ENCODE measurements around the gene RIN3.

DNA sequence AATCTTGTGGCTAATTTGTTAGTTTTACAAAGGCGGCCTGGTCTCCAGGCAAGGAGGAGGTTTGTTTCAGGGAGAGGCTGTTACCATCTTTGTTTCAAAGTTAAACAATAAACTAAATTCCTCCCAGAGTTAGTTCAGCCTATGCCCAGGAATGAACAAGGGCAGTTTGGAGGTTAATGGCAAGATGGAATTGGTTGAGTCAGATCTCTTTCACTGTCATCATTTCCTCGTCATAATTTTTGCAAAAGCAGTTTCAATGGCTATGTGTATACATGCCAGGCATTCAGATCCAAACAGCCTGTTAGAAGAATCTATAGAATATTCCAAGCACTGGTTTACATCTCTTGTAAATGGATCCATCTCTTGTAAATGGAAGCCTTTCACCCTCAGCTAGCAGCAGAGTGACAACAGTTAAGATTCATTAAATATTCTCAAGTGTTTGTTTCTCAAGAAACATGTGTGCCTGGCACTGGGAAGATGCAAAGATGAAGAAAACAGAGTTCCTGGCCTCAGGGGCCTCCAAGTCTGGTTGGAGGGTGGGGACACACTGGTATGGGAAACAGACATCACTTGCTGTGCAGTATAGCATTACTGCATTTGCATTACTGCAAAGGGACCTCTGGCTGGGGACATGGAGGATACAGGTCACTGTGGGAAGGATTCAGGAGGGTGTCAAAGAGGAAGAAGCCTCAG, 65.8 kb downstream of the RIN3 start:
- no peak for TF ChIP-seq POLR2A (IDR thresholded peaks at IDR 0.05)
- TF ChIP-seq, protein P1, sequence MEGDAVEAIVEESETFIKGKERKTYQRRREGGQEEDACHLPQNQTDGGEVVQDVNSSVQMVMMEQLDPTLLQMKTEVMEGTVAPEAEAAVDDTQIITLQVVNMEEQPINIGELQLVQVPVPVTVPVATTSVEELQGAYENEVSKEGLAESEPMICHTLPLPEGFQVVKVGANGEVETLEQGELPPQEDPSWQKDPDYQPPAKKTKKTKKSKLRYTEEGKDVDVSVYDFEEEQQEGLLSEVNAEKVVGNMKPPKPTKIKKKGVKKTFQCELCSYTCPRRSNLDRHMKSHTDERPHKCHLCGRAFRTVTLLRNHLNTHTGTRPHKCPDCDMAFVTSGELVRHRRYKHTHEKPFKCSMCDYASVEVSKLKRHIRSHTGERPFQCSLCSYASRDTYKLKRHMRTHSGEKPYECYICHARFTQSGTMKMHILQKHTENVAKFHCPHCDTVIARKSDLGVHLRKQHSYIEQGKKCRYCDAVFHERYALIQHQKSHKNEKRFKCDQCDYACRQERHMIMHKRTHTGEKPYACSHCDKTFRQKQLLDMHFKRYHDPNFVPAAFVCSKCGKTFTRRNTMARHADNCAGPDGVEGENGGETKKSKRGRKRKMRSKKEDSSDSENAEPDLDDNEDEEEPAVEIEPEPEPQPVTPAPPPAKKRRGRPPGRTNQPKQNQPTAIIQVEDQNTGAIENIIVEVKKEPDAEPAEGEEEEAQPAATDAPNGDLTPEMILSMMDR (IDR thresholded peaks at IDR 0.05): no peak
